ENCODE measurements around the gene ZNF407. TPM values are rescaled to one million over a fixed set of nuclear protein-coding genes. Genes with fewer than 3 reads are reported as not detected.

Gene ZNF407
- total RNA-seq, 1 experiment from 2014 or later, result 5.3 TPM

GRCh38 chr18:74728586-74728985, 130.9 kb downstream of the ZNF407 start:
- DNase-seq (ENCODE audit: low read depth), result no peak

GRCh38 chr18:74731097-74731496, 133.4 kb downstream of the ZNF407 start:
- DNase-seq (ENCODE audit: low read depth), result peak; percentile 73

- DNase-seq (ENCODE audit: low read depth), result no peak
Observed at GRCh38 chr18:74732380-74732779, 134.7 kb downstream of the ZNF407 start.

GRCh38 chr18:74733598-74733997, 135.9 kb downstream of the ZNF407 start:
- no peak for DNase-seq (ENCODE audit: low read depth)

GRCh38 chr18:74734013-74734444, 136.4 kb downstream of the ZNF407 start:
- no peak for DNase-seq (ENCODE audit: low read depth)

- no peak for DNase-seq (ENCODE audit: low read depth)
Observed at GRCh38 chr18:74739926-74740325, 142.3 kb downstream of the ZNF407 start.

- peak; percentile 12 for DNase-seq (ENCODE audit: low read depth)
Observed at GRCh38 chr18:74742573-74743243, 145.0 kb downstream of the ZNF407 start.

- DNase-seq (ENCODE audit: low read depth), result peak; percentile 72
Observed at GRCh38 chr18:74745633-74746403, 148.1 kb downstream of the ZNF407 start.

- DNase-seq (ENCODE audit: low read depth), result no peak
Observed at GRCh38 chr18:74748809-74749208, 151.1 kb downstream of the ZNF407 start.

GRCh38 chr18:74758995-74759394, 161.3 kb downstream of the ZNF407 start:
- no peak for DNase-seq (ENCODE audit: low read depth)

GRCh38 chr18:74760026-74760425, 162.4 kb downstream of the ZNF407 start:
- no peak for DNase-seq (ENCODE audit: low read depth)

- DNase-seq (ENCODE audit: low read depth), result no peak
Observed at GRCh38 chr18:74760436-74760835, 162.8 kb downstream of the ZNF407 start.

GRCh38 chr18:74766251-74766650, 168.6 kb downstream of the ZNF407 start:
- DNase-seq (ENCODE audit: low read depth), result no peak

GRCh38 chr18:74768096-74768495, 170.4 kb downstream of the ZNF407 start:
- DNase-seq (ENCODE audit: low read depth), result no peak

GRCh38 chr18:74773171-74773624, 175.5 kb downstream of the ZNF407 start:
- DNase-seq (ENCODE audit: low read depth), result no peak

GRCh38 chr18:74774486-74774885, 176.8 kb downstream of the ZNF407 start:
- no peak for DNase-seq (ENCODE audit: low read depth)

GRCh38 chr18:74775239-74775638, 177.6 kb downstream of the ZNF407 start:
- DNase-seq (ENCODE audit: low read depth), result no peak

- no peak for DNase-seq (ENCODE audit: low read depth)
Observed at GRCh38 chr18:74778191-74778847, 180.6 kb downstream of the ZNF407 start.

GRCh38 chr18:74784752-74785151, 187.1 kb downstream of the ZNF407 start:
- DNase-seq (ENCODE audit: low read depth), result no peak

- DNase-seq (ENCODE audit: low read depth), result no peak
Observed at GRCh38 chr18:74785632-74786031, 188.0 kb downstream of the ZNF407 start.

- DNase-seq (ENCODE audit: low read depth), result no peak
Observed at GRCh38 chr18:74788657-74789056, 191.0 kb downstream of the ZNF407 start.

GRCh38 chr18:74789078-74789477, 191.4 kb downstream of the ZNF407 start:
- DNase-seq (ENCODE audit: low read depth), result no peak

GRCh38 chr18:74790451-74790850, 192.8 kb downstream of the ZNF407 start:
- peak; percentile 13 for DNase-seq (ENCODE audit: low read depth)
